ENCODE measurements around the gene TCF4.
A peak's percentile ranks its signal among the peaks of the same experiment; 100 is the strongest.

Gene TCF4

DNA sequence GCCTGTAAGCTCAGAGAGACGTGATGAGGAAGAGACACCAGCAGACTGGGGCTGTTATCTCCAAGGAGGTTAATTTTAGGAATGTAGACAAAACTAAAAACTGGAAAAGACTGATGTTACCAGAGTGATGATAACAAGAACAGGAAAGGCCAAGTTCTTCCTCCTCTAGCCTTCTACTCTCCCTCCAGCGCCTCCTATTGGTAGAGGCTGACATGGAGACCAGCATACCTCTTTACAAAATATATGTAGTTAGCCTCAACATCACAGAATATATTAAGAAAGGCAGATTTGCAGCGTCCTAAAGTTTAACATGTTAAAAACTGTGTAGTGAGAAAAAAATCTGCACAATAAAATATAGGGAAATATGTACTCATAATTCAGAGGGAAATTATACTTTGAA lies 66.0 kb downstream of the TCF4 start:
- no peaks in the 10 kb centered on the region for H3K36me3 ChIP-seq (ENCODE audit: control insufficient read depth, insufficient read depth, low read length)
- H3K9ac ChIP-seq (ENCODE audit: low read length), result no peak overlapping the region
- H3K4me1 ChIP-seq (ENCODE audit: control insufficient read depth, insufficient read depth, low read length), result peaks cover 14% of the 10 kb centered on the region
- no peaks in the 10 kb centered on the region for H3K9me3 ChIP-seq (ENCODE audit: control insufficient read depth, insufficient read depth, low read depth, low read length)
- no peak overlapping the region for H3K4me3 ChIP-seq (ENCODE audit: low read depth, low read length)
- H3K27me3 ChIP-seq (ENCODE audit: control insufficient read depth, insufficient read depth, low read length), result no peaks in the 10 kb centered on the region
- H3K27ac ChIP-seq (ENCODE audit: low read depth, low read length), result no peak overlapping the region

DNA sequence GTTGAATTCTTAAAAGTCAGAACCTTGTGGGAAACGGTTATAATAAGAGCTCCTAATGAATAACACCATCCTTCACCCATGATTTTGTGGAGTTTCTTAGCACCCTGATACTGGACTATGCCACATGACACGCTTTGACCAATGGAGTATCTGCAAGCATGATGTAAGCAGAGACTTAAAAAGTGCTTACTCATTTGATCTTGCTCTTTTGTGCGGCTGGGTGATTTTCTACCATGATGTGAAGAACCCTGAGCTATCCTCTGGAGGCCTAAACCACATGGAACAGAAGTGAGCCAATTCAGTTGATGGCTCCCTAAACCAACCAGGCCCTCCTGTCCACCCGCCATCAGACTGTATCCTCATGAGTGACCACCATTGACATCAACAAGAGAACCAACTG lies 70.9 kb downstream of the TCF4 start:
- Histone ChIP-seq H3K4me1 (ENCODE audit: control insufficient read depth, insufficient read depth, low read length) (peaks cover 20% of the 10 kb centered on the region), H3K27ac (ENCODE audit: low read depth, low read length) (no peak overlapping the region), H3K9me3 (ENCODE audit: control insufficient read depth, insufficient read depth, low read depth, low read length) (no peaks in the 10 kb centered on the region), H3K27me3 (ENCODE audit: control insufficient read depth, insufficient read depth, low read length) (no peaks in the 10 kb centered on the region), H3K9ac (ENCODE audit: low read length) (no peak overlapping the region), H3K36me3 (ENCODE audit: control insufficient read depth, insufficient read depth, low read length) (no peaks in the 10 kb centered on the region), H3K4me3 (ENCODE audit: low read depth, low read length) (no peak overlapping the region)

DNA sequence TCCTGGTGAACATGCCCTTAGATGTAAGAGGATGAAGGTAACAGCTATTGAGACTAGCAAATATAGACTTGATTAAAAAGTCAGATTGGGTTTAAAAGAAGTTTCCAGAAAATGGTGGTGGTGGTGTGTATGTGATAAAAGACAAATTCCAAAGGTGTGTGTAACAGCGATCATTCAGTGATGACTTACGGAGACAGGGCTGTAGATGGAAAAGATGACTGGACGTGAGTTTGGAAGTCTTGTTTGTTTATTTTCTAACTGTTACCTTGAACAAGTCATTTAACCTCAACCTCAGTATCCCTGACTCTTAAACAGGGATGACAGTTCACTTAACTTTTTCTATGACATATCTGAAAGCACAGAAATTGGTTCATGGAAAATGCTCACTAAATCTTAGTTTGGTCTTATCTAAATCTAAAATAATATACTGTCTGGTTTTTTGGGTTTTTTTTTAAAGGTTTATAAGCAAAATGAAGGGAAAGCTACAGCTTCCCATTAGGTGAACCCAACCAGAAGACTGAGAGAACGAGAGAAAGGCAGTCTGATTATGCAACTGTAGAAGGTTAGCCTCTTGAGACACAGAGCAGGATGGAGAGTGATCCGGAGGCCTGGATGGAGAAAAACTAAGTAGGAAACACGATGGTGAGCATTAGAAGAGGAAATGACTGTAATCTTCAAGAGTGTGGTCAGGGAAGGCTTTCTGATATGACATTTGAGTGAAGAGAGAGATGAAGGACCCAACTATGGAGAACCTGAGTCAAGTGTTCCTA lies 71.9 kb downstream of the TCF4 start:
- H3K4me3 ChIP-seq (ENCODE audit: low read depth, low read length), result no peak overlapping the region
- H3K36me3 ChIP-seq (ENCODE audit: control insufficient read depth, insufficient read depth, low read length), result no peaks in the 10 kb centered on the region
- H3K9ac ChIP-seq (ENCODE audit: low read length), result no peak overlapping the region
- no peaks in the 10 kb centered on the region for H3K9me3 ChIP-seq (ENCODE audit: control insufficient read depth, insufficient read depth, low read depth, low read length)
- H3K27ac ChIP-seq (ENCODE audit: low read depth, low read length), result no peak overlapping the region
- H3K4me1 ChIP-seq (ENCODE audit: control insufficient read depth, insufficient read depth, low read length), result peaks cover 23% of the 10 kb centered on the region
- no peaks in the 10 kb centered on the region for H3K27me3 ChIP-seq (ENCODE audit: control insufficient read depth, insufficient read depth, low read length)

DNA sequence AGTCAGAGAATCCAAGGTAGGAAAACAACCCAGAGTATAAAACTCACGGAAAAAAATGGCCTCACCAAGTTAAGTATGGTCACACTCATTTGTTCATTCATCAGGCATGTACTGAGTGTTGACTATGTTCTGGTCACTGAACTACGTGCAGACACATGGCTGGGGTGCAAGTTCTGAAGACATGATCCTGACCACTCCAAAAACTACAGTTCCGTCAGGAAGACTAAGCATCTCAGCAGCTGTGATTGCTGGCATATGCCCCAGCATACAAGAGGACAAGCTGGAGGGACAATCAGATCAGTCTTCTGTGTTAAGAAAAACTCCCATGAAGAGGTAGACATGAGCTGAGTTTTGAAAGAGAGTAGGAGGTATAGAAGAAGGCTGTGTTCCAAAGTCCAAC lies 72.8 kb downstream of the TCF4 start:
- H3K27ac ChIP-seq (ENCODE audit: low read depth, low read length), result no peak overlapping the region
- H3K9ac ChIP-seq (ENCODE audit: low read length), result no peak overlapping the region
- no peaks in the 10 kb centered on the region for H3K27me3 ChIP-seq (ENCODE audit: control insufficient read depth, insufficient read depth, low read length)
- peaks cover 32% of the 10 kb centered on the region for H3K4me1 ChIP-seq (ENCODE audit: control insufficient read depth, insufficient read depth, low read length)
- no peaks in the 10 kb centered on the region for H3K36me3 ChIP-seq (ENCODE audit: control insufficient read depth, insufficient read depth, low read length)
- H3K4me3 ChIP-seq (ENCODE audit: low read depth, low read length), result no peak overlapping the region
- H3K9me3 ChIP-seq (ENCODE audit: control insufficient read depth, insufficient read depth, low read depth, low read length), result no peaks in the 10 kb centered on the region

DNA sequence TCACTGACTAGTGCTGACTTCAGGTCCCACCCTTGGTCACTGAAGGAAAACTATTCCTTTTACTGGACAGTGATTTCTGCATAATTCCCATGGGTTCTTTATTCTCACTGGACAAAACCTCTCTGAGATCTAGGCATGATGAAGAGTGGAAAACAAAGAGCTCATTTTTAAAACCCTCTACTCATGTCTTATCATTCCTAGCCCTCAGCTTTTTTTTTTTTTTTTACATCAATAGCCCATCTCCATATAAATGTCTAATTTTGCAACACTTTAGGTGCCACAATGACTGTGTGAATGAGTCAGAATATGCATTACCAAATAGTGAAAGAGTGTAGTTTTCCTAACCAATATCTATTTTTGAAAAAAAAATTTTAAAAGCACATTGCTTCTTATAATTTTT lies 74.8 kb downstream of the TCF4 start:
- H3K4me3 ChIP-seq (ENCODE audit: low read depth, low read length), result no peak overlapping the region
- no peaks in the 10 kb centered on the region for H3K27me3 ChIP-seq (ENCODE audit: control insufficient read depth, insufficient read depth, low read length)
- no peaks in the 10 kb centered on the region for H3K36me3 ChIP-seq (ENCODE audit: control insufficient read depth, insufficient read depth, low read length)
- H3K9ac ChIP-seq (ENCODE audit: low read length), result no peak overlapping the region
- no peaks in the 10 kb centered on the region for H3K9me3 ChIP-seq (ENCODE audit: control insufficient read depth, insufficient read depth, low read depth, low read length)
- H3K27ac ChIP-seq (ENCODE audit: low read depth, low read length), result no peak overlapping the region; the same call in 1 of the 2 replicates
- peaks cover 43% of the 10 kb centered on the region for H3K4me1 ChIP-seq (ENCODE audit: control insufficient read depth, insufficient read depth, low read length)

DNA sequence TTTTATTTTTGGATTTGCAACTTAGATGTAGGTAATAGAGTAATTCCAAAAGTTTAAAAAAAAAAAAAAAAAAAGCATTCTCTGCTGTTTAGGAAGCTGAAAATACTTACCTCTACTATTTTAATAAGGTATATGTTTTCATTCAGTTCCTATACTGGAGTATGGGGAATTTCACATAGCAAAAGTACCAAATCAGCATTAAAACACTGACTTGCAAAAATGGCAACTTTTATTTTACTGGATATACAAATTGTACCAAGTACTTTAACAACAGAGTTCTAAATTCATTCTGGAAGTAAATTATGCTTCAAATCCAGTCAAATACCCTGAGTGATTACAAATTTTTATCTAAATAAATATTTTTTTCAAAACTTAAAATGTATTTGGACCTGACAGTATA lies 76.7 kb downstream of the TCF4 start:
- Histone ChIP-seq H3K4me3 (ENCODE audit: low read depth, low read length) (0 out of 2 replicates have a peak overlapping the region, but pooled peaks have one; percentile 15), H3K4me1 (ENCODE audit: control insufficient read depth, insufficient read depth, low read length) (peaks cover 43% of the 10 kb centered on the region), H3K9ac (ENCODE audit: low read length) (no peak overlapping the region), H3K27ac (ENCODE audit: low read depth, low read length) (peak overlapping the region; percentile 58; the same call in 1 of the 2 replicates), H3K9me3 (ENCODE audit: control insufficient read depth, insufficient read depth, low read depth, low read length) (no peaks in the 10 kb centered on the region), H3K27me3 (ENCODE audit: control insufficient read depth, insufficient read depth, low read length) (no peaks in the 10 kb centered on the region), H3K36me3 (ENCODE audit: control insufficient read depth, insufficient read depth, low read length) (no peaks in the 10 kb centered on the region)

DNA sequence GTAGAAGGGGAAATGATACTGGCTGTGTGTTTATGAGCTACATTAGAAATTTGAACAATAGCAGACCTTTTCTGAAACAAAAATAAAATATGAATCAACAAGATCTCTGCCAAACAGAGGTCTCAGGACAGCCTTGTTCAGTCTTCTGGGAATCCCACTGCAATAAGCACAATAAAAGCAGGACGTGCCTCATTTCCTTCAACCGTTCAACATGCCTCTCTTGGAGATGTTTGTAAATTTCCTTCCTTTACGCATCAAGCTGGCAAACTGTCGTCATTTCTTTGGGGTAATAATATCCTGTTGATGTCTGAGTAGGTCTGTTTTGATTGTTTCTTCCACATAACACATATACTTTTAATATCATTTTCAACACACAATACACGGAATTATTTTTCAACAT lies 77.2 kb downstream of the TCF4 start:
- Histone ChIP-seq H3K9me3 (ENCODE audit: control insufficient read depth, insufficient read depth, low read depth, low read length) (no peaks in the 10 kb centered on the region), H3K27ac (ENCODE audit: low read depth, low read length) (peak overlapping the region; percentile 58), H3K27me3 (ENCODE audit: control insufficient read depth, insufficient read depth, low read length) (no peaks in the 10 kb centered on the region), H3K36me3 (ENCODE audit: control insufficient read depth, insufficient read depth, low read length) (no peaks in the 10 kb centered on the region), H3K4me1 (ENCODE audit: control insufficient read depth, insufficient read depth, low read length) (peaks cover 43% of the 10 kb centered on the region), H3K9ac (ENCODE audit: low read length) (peak overlapping the region; percentile 5), H3K4me3 (ENCODE audit: low read depth, low read length) (0 out of 2 replicates have a peak overlapping the region, but pooled peaks have one; percentile 15)

DNA sequence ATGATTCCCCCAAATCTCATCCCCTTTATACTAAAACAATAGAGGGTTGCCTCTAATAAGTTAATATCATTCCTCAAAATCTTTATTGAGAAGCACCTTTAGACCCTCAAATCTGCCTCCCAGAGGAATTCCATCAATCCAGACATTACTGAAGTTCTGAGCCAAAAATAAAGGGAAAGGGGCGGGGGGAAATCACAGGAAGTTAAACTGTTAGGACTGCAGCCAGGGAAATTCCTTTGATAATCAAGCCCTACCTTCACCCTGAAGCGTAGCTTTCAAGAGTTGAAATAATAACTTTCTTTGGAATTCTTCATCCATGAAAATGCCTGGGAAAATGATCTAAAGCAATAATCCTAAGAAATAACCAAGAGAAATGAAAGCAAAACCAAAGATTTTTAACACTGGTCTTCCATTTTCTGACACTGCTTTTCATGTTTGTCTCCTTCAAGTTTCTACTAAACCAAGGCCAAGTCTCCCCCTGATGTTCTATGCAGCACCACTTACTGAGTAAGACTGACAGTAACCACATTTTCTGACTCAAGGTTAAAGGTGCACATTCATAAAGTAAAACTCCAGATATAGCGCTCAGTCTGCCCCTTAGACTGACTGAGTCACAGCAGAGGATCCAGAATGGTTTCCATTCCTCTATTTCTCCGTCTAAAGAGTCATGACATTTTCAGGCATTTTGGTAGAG lies 78.2 kb downstream of the TCF4 start:
- Histone ChIP-seq H3K4me3 (ENCODE audit: low read depth, low read length) (no peak overlapping the region), H3K9me3 (ENCODE audit: control insufficient read depth, insufficient read depth, low read depth, low read length) (no peaks in the 10 kb centered on the region), H3K27me3 (ENCODE audit: control insufficient read depth, insufficient read depth, low read length) (no peaks in the 10 kb centered on the region), H3K4me1 (ENCODE audit: control insufficient read depth, insufficient read depth, low read length) (peaks cover 44% of the 10 kb centered on the region), H3K36me3 (ENCODE audit: control insufficient read depth, insufficient read depth, low read length) (no peaks in the 10 kb centered on the region), H3K9ac (ENCODE audit: low read length) (no peak overlapping the region), H3K27ac (ENCODE audit: low read depth, low read length) (peak overlapping the region; percentile 58)

DNA sequence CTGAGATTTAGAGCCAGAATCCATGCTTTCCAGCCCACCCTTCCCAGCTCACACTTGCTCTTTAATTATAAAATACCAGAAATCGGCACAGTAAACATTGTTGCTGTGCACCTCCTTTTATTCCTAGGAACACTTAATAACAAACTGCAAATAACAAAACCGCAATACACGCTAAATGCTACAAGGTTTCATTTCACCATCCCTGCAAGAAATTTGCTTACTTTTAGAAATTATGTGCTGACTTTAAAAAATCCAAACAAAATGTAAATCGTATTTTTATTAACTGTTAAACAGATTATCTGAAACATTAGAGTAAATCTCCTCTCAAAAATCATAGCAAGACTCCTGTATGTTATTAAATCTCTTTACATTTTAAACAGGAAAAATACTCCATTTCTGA lies 79.3 kb downstream of the TCF4 start:
- 0 out of 2 replicates have a peak overlapping the region, but pooled peaks have one; percentile 13 for H3K27ac ChIP-seq (ENCODE audit: low read depth, low read length)
- H3K4me1 ChIP-seq (ENCODE audit: control insufficient read depth, insufficient read depth, low read length), result peaks cover 42% of the 10 kb centered on the region
- no peak overlapping the region for H3K4me3 ChIP-seq (ENCODE audit: low read depth, low read length)
- no peaks in the 10 kb centered on the region for H3K9me3 ChIP-seq (ENCODE audit: control insufficient read depth, insufficient read depth, low read depth, low read length)
- no peaks in the 10 kb centered on the region for H3K36me3 ChIP-seq (ENCODE audit: control insufficient read depth, insufficient read depth, low read length)
- H3K9ac ChIP-seq (ENCODE audit: low read length), result no peak overlapping the region
- no peaks in the 10 kb centered on the region for H3K27me3 ChIP-seq (ENCODE audit: control insufficient read depth, insufficient read depth, low read length)

DNA sequence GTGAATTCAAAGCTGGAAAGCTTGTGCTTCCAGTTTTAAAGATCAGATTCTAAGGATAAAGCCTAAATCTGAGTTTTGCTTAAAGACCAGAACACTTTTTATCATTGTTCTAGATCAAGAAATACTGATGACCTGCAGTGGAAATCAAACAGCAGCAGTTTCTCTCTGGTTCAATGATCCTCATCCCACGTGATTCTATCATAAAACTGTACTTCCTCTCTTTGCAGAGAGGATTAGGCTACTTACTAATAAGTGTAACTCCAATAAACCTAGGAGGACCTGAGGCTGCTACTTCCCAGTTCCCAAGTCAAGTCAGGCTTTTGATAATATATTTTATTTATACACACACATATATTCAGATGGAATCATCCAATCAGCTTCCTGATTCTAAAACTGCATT lies 81.9 kb downstream of the TCF4 start:
- Histone ChIP-seq H3K4me3 (ENCODE audit: low read depth, low read length) (no peak overlapping the region), H3K4me1 (ENCODE audit: control insufficient read depth, insufficient read depth, low read length) (peaks cover 55% of the 10 kb centered on the region), H3K9ac (ENCODE audit: low read length) (no peak overlapping the region), H3K27ac (ENCODE audit: low read depth, low read length) (no peak overlapping the region), H3K36me3 (ENCODE audit: control insufficient read depth, insufficient read depth, low read length) (no peaks in the 10 kb centered on the region), H3K27me3 (ENCODE audit: control insufficient read depth, insufficient read depth, low read length) (no peaks in the 10 kb centered on the region), H3K9me3 (ENCODE audit: control insufficient read depth, insufficient read depth, low read depth, low read length) (no peaks in the 10 kb centered on the region)

DNA sequence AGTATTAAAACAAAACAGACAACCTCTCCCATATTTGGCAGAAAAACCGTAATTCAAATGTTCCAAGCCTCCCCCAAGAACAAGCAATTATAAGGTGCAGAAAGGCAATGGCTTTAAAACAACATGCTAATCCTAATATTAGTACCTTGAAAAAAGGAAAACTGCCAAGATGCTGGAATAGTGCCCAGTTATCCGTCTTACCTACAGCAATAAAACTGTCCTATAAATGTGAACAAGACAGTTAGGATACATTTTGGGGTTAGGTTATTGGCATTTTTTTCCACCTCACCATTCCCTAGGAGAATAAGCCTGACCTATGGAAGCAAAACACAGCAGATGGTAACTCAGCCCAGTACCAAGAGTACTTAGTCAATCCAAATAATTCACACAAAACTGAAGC lies 83.2 kb downstream of the TCF4 start:
- H3K27ac ChIP-seq (ENCODE audit: low read depth, low read length), result no peak overlapping the region
- no peaks in the 10 kb centered on the region for H3K36me3 ChIP-seq (ENCODE audit: control insufficient read depth, insufficient read depth, low read length)
- H3K4me1 ChIP-seq (ENCODE audit: control insufficient read depth, insufficient read depth, low read length), result peaks cover 54% of the 10 kb centered on the region

More for the DNA sequence above, 83.2 kb downstream of the TCF4 start:
- no peak overlapping the region for H3K4me3 ChIP-seq (ENCODE audit: low read depth, low read length)
- H3K9me3 ChIP-seq (ENCODE audit: control insufficient read depth, insufficient read depth, low read depth, low read length), result no peaks in the 10 kb centered on the region
- no peak overlapping the region for H3K9ac ChIP-seq (ENCODE audit: low read length)
- H3K27me3 ChIP-seq (ENCODE audit: control insufficient read depth, insufficient read depth, low read length), result no peaks in the 10 kb centered on the region

Measured in HUES6 (cell line).